Stimulated activated CD4-positive, alpha-beta T cell treated with anti-CD3 and anti-CD28 coated beads, Interleukin-15, amount 100 ng/mL, for 1 hour (primary cell): Measurements from ENCODE around the gene FAM120B.

Experiments used
- DNase-seq, 2 donors: peaks; one replicate each; pipeline ENCODE4 v3.0.0-alpha.2; 2020; ENCODE audit warnings: low read depth in 1 of 2, low spot score in 1 of 2

FAM120B gene

DNA sequence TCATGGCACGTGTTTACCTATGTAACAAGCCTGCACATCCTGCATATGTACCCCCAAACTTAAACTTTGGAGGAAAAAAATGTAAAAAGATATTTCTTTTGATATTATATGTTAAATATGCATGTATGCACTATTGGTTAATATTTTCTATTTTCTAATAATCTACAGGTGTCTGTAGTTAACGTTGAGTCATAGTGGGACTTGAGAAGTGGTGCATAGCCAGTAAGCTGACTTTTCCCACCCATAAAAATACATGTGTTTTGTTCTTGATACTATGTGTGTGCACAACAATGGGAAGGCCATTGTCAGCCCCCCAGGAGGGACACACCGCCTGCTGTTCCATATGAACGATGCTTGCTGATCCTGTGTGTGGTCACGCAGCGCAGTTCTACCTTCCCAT, 49.1 kb downstream of the FAM120B start:
- no peak for DNase-seq

DNA sequence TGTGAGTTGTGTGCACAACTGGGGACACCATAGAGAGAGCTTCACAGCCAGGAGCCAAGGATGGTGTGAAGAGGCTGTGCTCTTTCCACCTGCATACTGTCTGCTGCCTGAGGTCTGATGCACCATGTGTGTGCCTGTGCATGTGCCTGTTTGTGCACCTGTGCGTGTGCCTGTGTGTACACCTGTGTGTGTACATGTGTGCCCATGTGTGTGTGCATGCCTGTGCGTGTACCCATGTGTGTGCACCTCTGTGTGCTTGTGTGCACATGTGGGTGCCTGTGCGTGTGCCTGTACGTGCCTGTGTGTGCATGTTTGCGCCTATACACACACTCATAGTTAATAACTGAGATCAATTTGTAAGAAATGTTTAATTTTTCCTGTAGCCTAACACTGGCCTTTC, 51.3 kb downstream of the FAM120B start:
- DNase-seq: no peak

DNA sequence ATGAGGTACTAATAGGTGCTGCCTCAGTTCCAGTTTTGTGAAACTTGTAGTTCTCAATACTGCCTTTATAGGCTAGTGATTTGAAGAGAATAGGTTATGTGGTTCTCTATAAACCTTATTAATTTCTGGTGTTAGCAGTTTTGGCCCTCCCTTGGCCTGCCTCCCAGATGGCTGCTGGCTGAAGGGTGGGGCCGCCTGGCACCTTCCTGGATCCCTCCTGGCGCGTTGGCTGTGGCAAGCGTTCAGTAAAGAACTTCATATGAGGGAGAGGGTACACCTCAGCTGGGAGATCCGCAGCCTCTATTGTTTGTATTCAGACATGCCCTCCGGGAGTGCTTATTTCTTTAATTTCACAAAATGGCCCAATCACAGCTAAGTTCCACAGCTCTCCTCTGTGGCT, 51.9 kb downstream of the FAM120B start:
- DNase-seq: no peak

DNA sequence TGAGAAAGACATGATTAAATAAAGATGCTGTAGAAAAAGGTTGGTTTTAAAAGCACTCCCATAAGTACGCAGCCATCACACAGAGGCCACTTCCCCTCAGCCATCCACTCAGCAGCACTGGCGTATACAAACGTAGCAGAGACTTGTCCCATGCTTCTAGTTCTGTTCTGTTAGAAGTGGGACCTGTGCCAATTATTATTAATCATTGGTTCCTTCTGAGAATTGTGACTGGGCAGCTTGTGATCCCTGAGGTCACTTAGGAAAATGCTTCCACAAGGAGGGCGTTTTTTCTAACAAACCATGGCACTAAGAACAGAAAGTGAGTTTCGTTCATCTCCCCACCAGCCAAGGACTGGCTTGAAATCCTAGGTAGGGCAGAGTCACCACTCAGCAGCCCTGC, 53.9 kb downstream of the FAM120B start:
- no peak for DNase-seq

DNA sequence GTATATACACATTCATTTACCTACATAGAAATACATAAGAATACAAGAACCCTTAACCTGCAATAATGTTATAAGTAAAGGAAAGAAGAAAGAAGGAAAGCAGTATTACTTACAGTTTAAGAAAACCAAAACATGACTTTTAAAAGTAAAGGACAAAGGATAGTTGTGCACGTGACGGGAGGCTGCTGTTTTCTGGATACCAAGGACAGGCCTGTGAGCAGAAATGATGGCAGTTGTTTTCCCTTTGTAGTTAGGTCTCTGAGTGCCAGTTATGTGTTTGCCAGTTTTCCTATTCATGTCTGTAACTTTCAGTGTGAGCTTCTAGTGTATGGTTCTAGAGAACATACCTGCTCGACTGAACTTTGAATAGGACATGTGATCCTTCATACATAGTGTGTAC, 54.8 kb downstream of the FAM120B start:
- DNase-seq: no peak

GRCh38 chr6:170362121-170362520, 55.6 kb downstream of the FAM120B start:
- DNase-seq: no peak

- DNase-seq: no peak
Observed at GRCh38 chr6:170363255-170363654, 56.7 kb downstream of the FAM120B start.

- no peak for DNase-seq
Observed at GRCh38 chr6:170365121-170365520, 58.6 kb downstream of the FAM120B start.

DNA sequence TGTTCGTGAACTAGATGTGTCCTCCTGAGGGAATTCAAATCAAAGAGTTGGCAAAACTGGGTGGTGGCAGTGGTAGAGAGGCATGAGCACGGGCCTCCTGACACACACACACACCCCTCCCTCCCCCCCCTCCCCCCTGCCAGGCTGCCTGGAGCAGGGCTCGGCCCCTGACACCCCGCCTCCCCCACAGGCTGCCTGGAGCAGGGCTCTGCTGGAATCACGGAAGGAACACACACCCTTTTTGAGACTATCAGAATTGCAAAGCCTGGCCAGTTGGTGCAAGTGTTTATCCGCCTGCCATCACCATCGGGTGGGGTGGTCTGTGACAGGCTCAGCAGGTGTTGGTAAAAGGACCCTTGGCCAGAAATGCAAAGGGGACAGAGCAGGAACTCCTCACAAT, 59.0 kb downstream of the FAM120B start:
- no peak for DNase-seq

DNA sequence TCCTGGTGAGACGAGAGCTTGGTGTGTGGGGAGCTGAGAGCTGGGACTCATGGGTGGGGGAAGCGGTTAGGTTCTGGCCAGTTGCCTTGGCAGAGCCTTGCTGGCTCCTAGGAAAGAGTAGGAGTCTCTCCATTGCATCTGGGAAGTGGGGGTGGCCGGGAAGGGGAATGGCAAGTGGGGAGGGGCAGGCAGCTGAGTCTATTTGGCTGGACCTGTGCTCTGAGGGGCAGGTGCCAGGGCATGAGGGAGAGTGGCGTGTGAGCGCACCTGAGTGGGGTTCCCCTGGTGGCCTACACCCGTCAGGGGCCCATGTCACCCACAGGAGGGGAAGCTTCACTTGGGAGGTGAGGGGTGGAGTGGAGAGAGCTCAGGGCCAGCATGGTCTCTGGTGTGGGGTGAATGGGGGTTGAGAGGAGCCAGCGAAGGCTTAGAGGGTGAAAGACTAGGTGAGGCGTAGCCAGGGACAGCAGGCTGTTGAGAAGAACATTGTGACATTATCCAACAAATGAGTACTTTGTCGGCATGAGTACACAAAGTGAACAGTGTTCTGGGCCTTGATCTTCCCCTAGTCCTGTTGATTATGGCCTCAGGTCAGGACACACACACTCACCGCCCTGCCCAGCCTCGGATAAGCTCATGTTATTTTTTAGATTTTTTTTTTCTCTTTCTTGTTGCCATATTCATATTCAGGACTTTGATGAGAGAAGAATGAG, 59.8 kb downstream of the FAM120B start:
- DNase-seq: no peak

DNA sequence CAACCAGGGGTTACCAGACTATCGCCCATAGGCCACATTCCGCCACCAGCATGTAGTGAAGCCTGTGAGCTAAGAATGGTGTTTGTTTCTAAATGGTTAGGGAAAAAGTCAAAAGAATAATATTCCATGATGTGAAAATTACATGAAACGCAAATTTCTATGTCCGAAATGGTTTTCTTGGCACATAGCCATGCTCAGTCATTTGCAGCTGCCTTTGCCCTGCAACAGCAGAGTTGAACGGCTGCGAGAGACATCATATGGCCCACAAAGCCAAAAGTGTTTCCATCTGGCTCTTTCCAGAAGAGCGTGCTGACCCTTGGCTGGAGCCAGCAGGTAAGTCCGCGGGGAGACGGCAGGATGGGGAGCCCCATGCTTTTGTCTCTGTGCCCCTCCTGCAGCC, 60.7 kb downstream of the FAM120B start:
- no peak for DNase-seq

- DNase-seq: no peak
Observed at GRCh38 chr6:170368544-170368943, 62.0 kb downstream of the FAM120B start.

DNA sequence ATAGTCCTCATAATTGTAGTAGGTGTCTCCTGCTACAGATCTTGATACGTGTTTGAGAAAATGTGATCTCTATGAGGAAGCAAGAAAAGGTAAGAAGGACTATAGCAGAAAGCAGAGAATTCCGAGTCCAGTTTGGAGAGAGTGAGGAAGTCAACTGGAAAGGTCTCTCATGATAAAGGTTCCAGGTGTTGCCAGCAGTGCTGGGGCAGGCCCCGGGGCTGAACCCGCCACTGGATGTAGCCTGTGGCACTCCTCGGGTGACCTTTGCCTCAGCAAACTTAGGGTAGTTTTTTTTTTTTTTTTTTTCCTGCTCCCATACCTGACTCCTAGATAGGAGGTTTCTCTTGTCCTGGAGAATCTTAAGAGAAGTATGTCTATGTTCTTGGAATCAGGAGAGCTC, 62.8 kb downstream of the FAM120B start:
- no peak for DNase-seq

DNA sequence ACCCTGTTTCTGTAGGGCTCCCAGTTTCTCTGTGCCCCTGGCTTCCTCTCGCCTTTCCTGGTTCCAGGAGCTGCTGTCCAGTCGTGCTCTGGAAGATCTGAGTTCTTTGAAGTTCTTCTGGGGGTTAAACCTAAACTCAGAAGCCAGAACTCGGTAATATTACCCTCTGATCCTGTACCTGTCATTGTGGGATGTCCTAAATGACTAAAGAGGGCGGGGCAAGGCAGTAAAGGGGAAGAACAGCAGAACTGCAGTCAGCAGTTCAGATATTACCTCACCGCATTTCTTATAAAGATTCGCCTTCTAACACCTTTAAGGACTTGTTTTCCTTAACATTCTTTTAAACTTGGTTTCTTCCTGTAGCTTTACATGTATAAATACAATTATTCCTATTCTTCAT, 63.9 kb downstream of the FAM120B start:
- no peak for DNase-seq

- DNase-seq: no peak
Observed at GRCh38 chr6:170371080-170371479, 64.5 kb downstream of the FAM120B start.

DNA sequence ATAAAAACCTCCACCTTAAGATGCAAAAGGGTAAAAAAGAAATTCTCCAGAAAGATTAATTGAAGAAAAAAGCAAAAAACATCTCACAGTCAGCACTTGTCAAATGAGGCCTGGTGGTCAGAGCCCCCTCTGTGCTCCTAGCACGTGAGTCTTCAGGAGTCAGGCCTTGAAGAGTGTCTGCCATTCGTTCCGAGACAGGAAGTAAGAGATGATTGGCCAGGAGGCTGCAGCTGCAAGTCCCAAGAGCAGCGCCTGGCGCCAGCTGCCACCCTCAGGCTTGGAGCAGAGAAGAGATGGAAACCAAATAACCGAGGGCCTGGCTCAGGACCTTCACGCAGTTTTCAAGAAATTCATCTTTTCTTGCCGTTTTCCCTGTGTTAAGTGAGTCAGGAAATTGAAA, 65.0 kb downstream of the FAM120B start:
- no peak for DNase-seq

- DNase-seq: no peak
Observed at GRCh38 chr6:170372380-170373325, 66.1 kb downstream of the FAM120B start.

GRCh38 chr6:170374571-170375444, 68.2 kb downstream of the FAM120B start:
- no peak for DNase-seq

DNA sequence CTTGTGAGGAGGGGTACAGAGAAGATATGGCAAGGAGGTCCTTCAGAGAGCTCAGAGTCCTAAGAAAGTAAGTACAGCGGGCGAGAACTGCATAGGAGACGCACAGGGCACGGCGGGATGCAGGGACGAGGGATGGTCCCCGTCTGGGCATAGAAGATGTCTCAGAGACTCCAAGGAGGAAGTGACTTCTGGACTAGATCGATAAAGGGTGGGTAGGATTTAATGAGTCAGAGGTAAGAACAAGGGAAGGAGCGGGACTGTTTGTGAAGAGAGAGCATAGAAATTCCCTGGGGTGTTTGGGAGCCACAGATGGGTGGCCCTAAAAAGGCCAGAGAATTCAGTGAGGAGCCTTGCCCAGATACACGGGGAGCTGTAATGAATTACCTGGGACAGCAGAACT, 69.1 kb downstream of the FAM120B start:
- no peak for DNase-seq

DNA sequence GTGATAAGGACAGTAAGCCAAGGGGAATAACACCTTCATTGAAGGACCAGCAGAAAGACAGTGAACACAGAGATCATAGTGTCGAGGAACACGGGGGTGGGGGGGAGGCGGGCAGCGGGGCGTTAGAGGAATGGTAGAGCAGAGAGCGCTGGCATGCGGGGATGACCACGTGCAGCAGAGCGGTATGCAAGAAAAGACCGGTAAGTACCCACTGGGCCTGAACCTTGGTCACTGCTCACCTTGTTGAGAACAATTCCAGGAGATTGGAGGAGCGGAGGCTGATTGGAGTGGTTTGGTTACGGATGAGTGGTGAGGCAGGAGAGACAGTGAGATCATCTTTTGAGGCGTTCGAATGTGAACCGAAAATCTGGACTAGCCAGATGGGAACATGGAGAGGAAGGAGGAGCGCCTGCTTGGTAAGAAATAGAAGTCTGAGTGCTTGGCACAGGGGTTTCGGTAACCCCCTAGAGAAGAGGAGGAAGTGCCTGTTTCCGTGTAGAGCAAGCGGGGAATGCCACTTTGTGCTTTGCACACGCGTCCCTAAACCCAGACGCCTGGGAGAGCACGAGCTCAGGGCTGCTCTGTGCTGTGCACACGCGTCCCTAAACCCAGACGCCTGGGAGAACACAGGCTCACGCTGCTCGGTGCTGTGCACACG, 70.0 kb downstream of the FAM120B start:
- no peak for DNase-seq

DNA sequence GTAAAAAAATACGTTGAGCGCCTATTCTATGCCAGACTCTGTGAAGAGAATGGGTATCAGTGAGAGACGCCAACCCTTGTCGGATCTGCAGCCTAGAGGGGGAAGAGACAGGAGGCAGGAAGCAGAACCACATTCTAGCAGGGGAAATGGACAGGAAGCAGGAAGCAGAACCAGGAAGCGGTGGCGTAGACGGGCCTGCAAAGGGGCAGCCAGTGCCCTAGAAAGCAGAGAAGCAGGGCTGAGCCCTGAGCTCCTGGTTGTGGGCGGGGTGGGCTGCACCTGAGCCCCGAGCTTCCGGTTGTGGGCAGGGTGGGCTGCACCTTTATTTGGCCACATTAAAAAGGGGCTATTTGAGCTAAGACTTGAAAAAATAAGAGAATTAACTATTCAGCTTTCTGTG, 71.9 kb downstream of the FAM120B start:
- no peak for DNase-seq
